ENCODE results near the gene ARHGAP10.

DNA sequence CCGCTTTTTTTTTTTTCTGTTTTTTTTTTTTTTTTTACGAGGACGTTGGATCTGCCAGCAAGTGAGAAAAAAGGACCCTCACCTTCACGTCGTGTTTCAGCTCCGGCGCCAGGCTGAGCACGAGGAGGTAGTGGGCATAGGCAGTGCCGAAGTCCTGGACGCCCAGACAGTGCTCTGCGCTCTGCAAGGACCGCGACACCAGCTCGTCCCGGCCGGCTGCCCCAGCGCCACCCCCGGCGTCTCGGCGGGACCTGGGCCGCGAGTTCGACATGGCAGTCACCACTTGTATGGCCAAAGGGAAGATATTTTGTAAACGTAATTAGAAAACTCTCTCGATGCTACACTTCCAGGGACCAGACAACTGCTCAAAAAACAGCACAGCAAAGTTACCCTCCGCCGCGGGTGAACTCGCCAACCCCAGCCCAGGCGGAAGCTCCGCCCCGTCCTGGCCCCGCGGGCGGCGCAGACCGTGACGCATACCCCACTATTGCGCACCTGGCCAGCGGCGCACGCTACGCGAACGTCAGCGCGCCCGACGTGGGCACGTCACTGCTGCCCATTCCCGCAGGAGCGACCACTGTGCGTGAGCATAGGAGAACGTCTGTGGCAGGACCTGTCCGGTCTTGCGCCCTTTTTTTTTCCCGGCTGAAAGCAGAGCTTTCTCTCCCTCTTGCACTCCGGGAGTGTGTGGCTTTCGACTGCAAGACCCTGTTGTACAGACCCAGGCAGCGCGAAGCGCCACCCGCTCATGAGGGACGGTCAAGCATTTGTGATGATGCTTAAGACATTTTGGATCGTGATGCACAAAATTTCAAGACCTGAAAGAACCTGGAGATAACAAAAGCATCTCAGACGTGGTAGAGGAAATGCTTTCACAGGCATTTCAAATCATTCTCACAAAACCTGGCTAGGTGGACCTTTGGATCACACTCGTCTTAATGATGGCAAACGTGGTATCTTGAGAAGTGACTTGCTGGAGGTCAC lies 47.9 kb upstream of the ARHGAP10 start, which contains the start of gene PRMT9:
- no peak; the same call in 1 of the 2 replicates for TF ChIP-seq TAF1 (IDR thresholded peaks at IDR 0.05; ENCODE audit: low read depth, low read length)
- peak; percentile 93 for TF ChIP-seq POLR2A (IDR thresholded peaks at IDR 0.05; ENCODE audit: low read depth, low read length)
